Nephron (organoid): ENCODE data around the gene FHOD1.

ENCODE experiments used
- H3K27ac Mint-ChIP-seq, 3 experiments: 2 replicates each; pipeline ENCODE4 v1.8.0; 2020; ENCODE audit warnings: mixed read lengths in 3 of 3, mild to moderate bottlenecking in 2 of 3, moderate library complexity in 1 of 3
- H3K27me3 Mint-ChIP-seq: 2 replicates; pipeline ENCODE4 v1.8.0; 2021; ENCODE audit warnings: low read depth, mild to moderate bottlenecking, moderate library complexity, mixed read lengths
- H3K36me3 Mint-ChIP-seq: 2 replicates; pipeline ENCODE4 v1.8.0; 2020; ENCODE audit warnings: low read depth, mixed read lengths
- H3K4me1 Mint-ChIP-seq: 2 replicates; pipeline ENCODE4 v1.8.0; 2020; ENCODE audit warnings: mixed read lengths
- H3K4me3 Mint-ChIP-seq, 3 experiments: 2 replicates each; pipeline ENCODE4 v1.8.0; 2020; ENCODE audit warnings: mild to moderate bottlenecking in 3 of 3, mixed read lengths in 3 of 3, moderate library complexity in 2 of 3
- H3K9me3 Mint-ChIP-seq: 2 replicates; pipeline ENCODE4 v1.8.0; 2020; ENCODE audit warnings: mixed read lengths
- TF ChIP-seq, protein P1 (sequence below), 3 experiments: fragments of 200-600 bp; sonication (generic); IDR thresholded peaks; one replicate each; pipeline ENCODE4 v1.5.0; 2021; ENCODE audit warnings: antibody characterized with exemption in 3 of 3; ENCODE audit not compliant: unreplicated experiment in 3 of 3

The FHOD1 gene

DNA sequence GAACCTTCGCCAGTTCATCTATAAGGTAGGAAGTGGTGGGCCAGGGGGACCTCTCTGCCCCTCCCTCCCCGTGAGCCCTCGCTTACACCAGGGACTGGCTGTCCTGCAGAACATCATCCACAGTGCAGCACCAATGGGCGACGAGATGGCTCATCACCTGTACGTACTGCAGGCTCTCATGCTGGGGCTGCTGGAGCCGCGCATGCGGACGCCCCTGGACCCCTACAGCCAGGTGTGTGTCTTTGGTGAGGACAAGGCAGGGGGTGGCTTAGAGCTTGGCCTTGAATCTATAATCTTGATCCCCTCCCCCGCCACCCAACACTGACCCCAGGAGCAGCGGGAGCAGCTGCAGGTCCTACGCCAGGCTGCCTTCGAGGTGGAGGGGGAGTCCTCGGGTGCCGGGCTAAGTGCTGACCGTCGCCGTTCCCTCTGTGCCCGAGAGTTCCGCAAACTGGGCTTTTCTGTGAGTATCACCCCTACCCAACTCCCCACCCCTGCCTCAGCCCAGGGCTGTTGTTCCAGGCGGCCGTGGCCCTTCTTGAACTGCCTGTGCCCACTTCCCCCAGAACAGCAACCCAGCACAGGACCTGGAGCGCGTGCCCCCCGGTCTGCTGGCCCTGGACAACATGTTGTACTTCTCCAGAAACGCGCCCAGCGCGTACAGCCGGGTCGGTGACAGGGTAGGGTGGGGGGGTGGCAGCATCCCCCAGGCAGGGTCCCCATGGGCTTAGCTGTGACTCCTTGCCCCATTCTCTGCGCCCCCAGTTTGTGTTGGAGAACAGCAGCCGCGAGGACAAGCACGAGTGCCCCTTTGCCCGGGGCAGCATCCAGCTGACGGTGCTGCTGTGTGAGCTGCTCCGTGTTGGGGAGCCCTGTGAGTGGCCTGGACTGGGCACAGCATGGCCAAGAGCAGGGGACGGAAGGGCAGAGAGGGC lies 45.6 kb downstream of the FHOD1 start:
- Mint-ChIP-seq H3K36me3 (peaks cover 14% of the 10 kb centered on the region), H3K27ac (no peak overlapping the region), H3K4me1 (peaks cover 3% of the 10 kb centered on the region), H3K4me3 (no peak overlapping the region), H3K9me3 (no peaks in the 10 kb centered on the region), H3K27me3 (peaks cover 5% of the 10 kb centered on the region)
- TF ChIP-seq, protein P1, sequence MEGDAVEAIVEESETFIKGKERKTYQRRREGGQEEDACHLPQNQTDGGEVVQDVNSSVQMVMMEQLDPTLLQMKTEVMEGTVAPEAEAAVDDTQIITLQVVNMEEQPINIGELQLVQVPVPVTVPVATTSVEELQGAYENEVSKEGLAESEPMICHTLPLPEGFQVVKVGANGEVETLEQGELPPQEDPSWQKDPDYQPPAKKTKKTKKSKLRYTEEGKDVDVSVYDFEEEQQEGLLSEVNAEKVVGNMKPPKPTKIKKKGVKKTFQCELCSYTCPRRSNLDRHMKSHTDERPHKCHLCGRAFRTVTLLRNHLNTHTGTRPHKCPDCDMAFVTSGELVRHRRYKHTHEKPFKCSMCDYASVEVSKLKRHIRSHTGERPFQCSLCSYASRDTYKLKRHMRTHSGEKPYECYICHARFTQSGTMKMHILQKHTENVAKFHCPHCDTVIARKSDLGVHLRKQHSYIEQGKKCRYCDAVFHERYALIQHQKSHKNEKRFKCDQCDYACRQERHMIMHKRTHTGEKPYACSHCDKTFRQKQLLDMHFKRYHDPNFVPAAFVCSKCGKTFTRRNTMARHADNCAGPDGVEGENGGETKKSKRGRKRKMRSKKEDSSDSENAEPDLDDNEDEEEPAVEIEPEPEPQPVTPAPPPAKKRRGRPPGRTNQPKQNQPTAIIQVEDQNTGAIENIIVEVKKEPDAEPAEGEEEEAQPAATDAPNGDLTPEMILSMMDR (IDR thresholded peaks at IDR 0.05; ENCODE audit: unreplicated experiment in 3 of 3), result no peak

- peaks cover 5% of the 10 kb centered on the region for H3K27me3 Mint-ChIP-seq
- H3K27ac Mint-ChIP-seq, result no peak overlapping the region
- H3K36me3 Mint-ChIP-seq, result peaks cover 26% of the 10 kb centered on the region
- H3K9me3 Mint-ChIP-seq, result no peaks in the 10 kb centered on the region
- peaks cover 8% of the 10 kb centered on the region for H3K4me1 Mint-ChIP-seq
- TF ChIP-seq, protein P1 (IDR thresholded peaks at IDR 0.05; ENCODE audit: unreplicated experiment in 3 of 3), result no peak
- no peak overlapping the region for H3K4me3 Mint-ChIP-seq
These were observed 46.8 kb downstream of the FHOD1 start for GRCh38 chr16:67200491-67200890.

GRCh38 chr16:67199808-67200198 lies 47.5 kb downstream of the FHOD1 start:
- H3K27me3 Mint-ChIP-seq, result peaks cover 5% of the 10 kb centered on the region
- peaks cover 32% of the 10 kb centered on the region for H3K36me3 Mint-ChIP-seq
- H3K4me1 Mint-ChIP-seq, result peaks cover 8% of the 10 kb centered on the region
- no peak overlapping the region for H3K27ac Mint-ChIP-seq
- H3K4me3 Mint-ChIP-seq, result peak overlapping the region in 2 of 3 experiments; percentile 14 to 34
- no peaks in the 10 kb centered on the region for H3K9me3 Mint-ChIP-seq
- TF ChIP-seq, protein P1 (IDR thresholded peaks at IDR 0.05; ENCODE audit: unreplicated experiment in 3 of 3), result peak in 1 of 3 experiments; percentile 16

DNA sequence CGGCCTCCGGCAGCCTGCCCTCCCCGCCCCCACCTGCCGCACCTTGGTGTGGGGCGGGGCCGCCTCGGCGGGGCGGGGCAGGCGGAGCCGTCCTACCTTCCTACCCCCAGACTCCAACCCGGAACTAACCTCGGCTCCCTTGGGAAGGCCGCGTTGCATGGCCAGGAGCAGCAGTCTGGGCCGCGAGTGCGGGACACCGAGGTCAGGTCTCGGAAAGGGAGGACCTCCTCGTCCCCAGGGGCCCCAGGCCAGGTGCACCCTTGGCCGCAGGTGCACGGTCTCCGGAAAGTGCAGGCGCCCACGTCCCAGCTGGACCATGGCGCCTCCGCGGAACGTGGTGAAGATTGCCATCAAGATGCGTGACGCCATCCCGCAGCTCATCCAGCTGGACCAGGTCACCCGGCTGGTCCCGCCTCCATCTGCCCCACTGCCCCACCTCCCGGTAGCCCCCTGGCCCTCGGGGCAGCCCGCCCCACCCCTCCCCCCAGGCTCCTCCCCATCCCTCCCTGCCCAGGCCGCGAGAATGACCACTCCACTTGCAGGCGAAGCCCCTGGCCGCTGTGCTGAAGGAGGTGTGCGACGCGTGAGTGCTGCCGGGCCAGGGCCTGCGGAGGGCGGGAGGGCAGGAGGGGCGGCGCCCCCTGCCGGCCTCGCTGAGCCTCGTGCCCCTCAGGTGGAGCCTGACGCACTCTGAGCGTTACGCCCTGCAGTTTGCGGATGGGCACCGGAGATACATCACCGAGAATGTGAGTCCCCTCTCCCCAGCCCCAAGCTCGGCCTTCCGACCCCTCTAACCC lies 48.1 kb downstream of the FHOD1 start, which contains the start of gene ELMO3:
ELMO3 (plus strand) TSS at position 121 of the 797 bp plus-strand sequence; CDS start at position 317, 196 bp downstream.
- no peaks in the 10 kb centered on the region for H3K9me3 Mint-ChIP-seq
- H3K36me3 Mint-ChIP-seq, result peaks cover 35% of the 10 kb centered on the region
- TF ChIP-seq, protein P1 (IDR thresholded peaks at IDR 0.05; ENCODE audit: unreplicated experiment in 3 of 3), result peak; percentile 22 to 29 (median 23)
- H3K27me3 Mint-ChIP-seq, result peaks cover 5% of the 10 kb centered on the region
- peak within 1 kb of the TSS in 1 of 3 experiments; percentile 74 for H3K27ac Mint-ChIP-seq
- H3K4me3 Mint-ChIP-seq, result peak within 1 kb of the TSS in 2 of 3 experiments; percentile 38 to 64
- peaks cover 8% of the 10 kb centered on the region for H3K4me1 Mint-ChIP-seq

DNA sequence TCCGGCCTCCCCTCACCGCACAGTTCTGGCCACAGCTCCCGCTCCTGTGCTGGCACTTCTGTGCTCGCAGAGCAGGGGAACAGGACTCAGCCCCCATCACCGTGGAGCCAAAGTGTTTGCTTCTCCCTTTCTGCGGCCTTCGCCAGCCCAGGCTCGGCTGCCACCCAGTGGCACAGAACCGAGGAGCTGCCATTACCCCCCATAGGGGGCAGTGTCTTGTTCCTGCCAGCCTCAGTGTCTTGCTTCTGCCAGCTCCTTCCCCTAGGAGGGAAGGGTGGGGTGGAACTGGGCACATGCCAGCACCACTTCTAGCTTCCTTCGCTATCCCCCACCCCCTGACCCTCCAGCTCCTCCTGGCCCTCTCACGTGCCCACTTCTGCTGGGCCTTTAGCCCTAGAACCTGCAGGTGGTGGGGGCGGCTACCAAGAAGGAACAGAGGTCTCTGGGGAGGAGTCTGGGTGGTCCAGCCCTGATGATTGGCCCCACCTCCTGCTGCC lies 49.0 kb downstream of the FHOD1 start:
- H3K36me3 Mint-ChIP-seq, result peaks cover 39% of the 10 kb centered on the region
- peaks cover 5% of the 10 kb centered on the region for H3K27me3 Mint-ChIP-seq
- peak overlapping the region in 2 of 3 experiments; percentile 38 to 64 for H3K4me3 Mint-ChIP-seq
- peaks cover 17% of the 10 kb centered on the region for H3K4me1 Mint-ChIP-seq
- H3K27ac Mint-ChIP-seq, result no peak overlapping the region
- TF ChIP-seq, protein P1 (IDR thresholded peaks at IDR 0.05; ENCODE audit: unreplicated experiment in 3 of 3), result peak in 2 of 3 experiments; percentile 15 to 22
- no peaks in the 10 kb centered on the region for H3K9me3 Mint-ChIP-seq
